RPMI8226 (cell line): Measurements from ENCODE around the gene KBTBD12.

Source experiments
- DNase-seq: peaks from one replicate; pipeline ENCODE4 v3.0.0-alpha.2; 2015

Gene KBTBD12

GRCh38 chr3:127953091-127954035 lies 38.3 kb downstream of the KBTBD12 start:
- no peak for DNase-seq

DNA sequence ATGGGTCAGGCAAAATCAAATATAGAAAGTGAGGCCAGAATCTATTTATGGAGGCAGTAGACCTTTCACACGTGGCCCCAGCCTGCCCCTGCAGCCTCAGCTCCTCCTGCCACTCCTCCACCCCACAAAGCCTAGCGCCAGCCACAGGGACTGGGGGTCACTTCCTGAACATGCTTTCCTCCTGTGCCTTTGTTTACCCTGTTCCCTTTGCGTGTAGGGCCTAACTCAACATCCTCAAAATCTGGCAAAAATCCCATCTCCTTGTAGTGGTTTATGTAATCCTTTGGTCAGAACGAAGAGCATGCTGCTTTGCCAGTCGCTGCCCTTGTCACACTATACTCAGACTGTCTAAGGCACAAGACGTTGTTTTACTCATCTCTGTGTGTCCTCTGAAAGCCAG lies 39.6 kb downstream of the KBTBD12 start:
- no peak for DNase-seq

GRCh38 chr3:127955728-127956127 lies 40.7 kb downstream of the KBTBD12 start:
- DNase-seq = no peak

DNA sequence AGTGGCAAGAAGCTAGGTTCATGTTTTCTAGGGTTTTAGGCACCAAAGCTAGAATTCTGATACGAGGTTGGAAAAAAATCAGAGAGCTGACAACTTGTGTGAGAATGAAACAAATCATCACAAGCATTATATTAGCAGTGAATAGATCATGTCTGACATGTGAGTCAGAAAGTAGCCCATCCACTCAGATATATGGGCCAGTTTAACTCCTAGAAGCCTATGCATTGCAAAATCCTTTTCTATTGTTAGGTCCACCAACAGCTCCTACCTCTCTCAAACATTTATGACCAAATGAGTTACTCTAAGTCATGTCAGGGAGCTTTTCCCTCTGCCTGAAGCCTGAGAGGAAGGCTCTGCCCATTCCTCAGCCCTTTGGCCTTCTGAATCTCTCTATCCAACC lies 44.0 kb downstream of the KBTBD12 start:
- DNase-seq = no peak

DNA sequence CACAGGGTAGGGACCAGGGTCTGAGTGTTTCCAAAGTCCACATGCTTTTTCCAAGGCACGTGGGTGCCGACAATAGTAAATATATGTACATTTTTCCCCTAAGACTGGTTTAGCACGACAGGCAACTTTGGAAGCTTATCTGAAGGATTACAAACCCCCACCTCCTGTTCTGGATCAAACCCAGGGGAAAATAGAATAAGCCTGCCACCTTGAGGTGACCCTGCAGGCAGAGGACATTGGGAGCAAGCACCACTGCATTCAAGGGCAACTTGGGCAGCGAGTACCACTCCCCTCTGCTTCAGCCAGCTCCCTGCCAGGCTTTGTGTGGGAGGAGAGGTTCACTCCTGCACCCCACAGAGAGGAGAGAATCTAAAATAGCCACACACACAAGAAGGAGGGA lies 44.8 kb downstream of the KBTBD12 start:
- no peak for DNase-seq

- DNase-seq = no peak
These were observed 45.5 kb downstream of the KBTBD12 start for GRCh38 chr3:127960421-127960965.

DNA sequence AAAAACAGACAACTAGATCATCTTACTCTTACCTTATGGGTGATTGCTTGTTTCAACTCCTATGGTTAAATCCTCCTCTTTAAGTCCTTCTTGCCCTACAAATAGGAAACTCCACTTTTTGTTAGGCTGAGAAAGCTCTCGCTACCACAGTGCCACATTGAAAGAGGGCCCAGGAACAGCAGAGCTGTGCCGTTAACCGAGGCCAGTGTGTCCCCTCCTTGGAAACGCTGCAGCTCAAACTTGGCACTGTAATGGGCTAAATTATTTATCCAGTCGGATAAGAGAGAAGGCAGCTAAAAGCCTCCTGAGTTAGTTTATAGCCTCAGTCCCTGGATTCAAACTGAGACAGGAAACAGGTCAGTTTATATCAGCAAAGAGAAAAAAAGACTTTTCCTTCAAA lies 46.1 kb downstream of the KBTBD12 start:
- no peak for DNase-seq

- DNase-seq = no peak
These were observed 46.9 kb downstream of the KBTBD12 start for GRCh38 chr3:127961963-127962362.

DNA sequence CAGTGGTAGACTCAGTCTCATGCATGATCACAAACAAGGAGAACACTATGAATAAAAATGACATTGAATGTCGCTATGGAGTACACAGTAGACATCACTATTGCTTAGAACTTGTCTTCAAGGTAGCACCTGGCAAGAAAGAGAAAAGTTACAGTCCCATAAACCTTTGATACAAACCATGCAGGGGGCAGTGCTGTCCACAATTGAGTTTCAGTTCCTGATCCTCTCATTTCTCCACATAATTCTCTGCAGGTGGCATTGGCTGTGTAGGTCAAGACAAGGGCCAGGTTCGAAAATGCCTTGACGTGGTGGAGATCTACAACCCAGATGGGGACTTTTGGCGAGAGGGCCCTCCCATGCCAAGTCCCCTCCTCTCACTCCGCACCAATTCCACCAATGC lies 47.9 kb downstream of the KBTBD12 start:
- DNase-seq = peak; percentile 43

- DNase-seq = peak; percentile 48
These were observed 49.0 kb downstream of the KBTBD12 start for GRCh38 chr3:127964053-127964452.

DNA sequence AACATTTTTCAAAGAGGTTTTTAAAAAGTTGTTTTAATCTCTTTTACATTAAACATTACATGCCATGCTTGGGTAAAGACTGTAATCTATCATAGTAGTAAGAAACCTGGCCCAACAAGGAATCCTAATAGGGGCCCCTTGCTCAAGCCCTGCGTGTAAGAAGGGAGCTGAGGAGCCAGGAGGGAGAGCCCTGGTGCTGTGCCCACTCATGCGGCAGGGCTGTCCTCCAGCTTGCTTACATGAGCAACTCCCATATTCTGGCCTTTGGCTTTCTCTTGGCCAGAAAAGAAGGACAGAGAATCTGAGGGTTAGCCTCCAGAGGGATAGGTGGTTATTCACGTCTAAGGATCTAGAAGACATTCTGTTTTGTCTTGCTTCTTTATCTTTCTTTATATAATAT lies 49.8 kb downstream of the KBTBD12 start:
- DNase-seq = no peak

DNA sequence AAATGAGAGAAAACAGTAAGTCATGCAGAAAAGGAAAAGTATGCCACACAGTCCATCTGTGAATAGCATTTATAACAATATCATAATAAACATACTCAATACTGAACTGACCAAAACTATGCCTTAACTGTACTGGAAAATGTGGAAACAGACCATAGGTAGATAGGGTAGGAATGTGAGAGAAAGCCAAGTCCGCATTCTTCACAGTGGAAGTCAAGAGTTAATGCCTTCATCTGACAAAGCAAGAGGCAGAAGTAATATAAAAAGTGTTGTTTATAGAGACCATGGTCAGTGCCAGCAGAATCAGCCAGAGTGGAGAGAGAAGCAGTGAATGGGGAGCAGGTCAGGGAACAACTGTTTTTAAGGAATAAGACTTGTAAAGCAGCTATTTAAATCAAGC lies 52.3 kb downstream of the KBTBD12 start:
- no peak for DNase-seq

DNA sequence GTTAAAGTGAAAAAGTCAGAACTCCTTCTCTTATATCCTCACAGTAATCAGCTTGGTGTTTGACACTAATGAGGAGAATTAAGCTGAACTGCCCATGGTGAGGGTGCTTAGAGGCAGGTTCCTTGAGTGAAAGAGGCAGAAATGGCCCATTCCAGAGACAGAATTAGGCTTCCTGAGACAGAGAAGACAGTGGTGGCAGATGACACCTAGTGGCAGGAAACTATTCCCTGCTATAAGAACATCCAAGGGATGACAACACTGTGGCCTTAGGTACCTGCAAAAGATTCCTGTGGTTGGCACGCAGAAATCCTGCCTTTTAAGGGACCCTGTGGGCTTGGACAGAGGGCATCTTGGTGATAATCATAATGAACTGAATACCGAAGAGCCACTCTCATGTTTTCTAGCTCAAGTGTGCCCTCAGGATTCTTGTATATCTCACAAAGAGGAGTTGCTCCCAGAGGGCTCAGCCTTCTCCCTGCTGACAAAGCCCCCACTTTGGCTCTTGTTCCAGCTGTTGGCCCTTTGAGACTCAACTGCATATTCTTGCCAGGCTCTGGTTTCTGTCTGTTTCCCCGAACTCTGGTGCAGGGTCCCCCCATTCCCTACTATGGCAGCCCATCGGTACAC lies 56.0 kb downstream of the KBTBD12 start:
- peak; percentile 51 for DNase-seq

GRCh38 chr3:127974226-127974625 lies 59.2 kb downstream of the KBTBD12 start:
- no peak for DNase-seq

GRCh38 chr3:127975153-127976029 lies 60.4 kb downstream of the KBTBD12 start:
- no peak for DNase-seq

DNA sequence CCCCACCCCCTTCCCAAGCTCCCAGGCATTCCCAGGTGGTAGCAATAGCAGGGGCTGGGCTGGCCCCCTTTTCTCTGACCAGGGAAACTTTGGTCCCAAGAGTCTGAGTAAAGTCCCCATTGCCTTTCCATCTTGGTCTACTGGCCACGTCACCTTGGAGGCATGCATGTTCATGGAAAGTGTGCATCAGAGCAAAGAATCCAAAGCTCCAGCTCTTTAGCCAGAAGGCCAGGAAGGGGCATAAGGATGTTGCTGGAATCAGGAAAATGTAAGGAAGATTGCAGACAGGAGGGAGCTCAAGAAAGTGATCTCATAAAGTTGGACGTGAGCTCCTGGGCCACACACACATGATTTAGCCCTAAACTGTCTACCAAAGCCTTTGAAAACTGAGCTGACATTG lies 63.6 kb downstream of the KBTBD12 start:
- DNase-seq = no peak

DNA sequence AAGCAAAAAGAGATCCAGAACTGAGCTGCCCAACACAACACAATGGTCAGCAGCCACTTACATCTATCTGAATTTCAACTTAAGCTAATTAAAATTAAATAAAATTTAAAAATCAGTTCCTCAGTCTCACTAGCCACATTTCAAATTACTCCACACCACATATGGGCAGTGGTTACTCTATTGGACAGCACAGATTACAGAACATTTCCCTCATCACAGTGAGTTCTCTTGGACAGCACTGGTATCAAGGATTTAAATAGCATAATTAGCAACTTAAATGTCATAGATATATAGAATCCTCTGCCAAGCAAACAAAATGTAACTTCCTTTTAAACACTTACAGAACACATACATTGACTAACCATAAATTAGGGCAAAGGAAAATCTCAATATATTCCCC lies 64.4 kb downstream of the KBTBD12 start:
- no peak for DNase-seq

DNA sequence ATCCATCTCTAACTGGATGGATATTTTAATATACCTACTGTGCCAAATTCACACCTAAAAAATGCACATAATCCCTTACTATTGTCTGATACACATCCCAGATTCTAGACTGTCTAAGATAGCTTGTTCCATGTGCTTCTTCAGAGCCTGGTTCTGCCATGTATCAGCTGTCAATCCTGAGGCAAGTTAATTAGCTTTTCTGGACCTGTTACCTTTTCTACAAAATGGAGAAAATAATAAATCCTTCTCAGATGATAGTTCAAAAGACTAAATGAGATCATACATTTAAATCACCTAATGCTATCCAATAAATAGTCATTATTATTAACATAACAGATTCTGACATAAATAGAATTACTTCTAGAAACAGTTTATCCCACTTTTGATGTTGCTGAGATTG lies 66.1 kb downstream of the KBTBD12 start:
- no peak for DNase-seq

GRCh38 chr3:127982155-127982554 lies 67.1 kb downstream of the KBTBD12 start:
- DNase-seq = no peak

GRCh38 chr3:127984241-127984975 lies 69.4 kb downstream of the KBTBD12 start:
- no peak for DNase-seq

- DNase-seq = no peak
These were observed 70.2 kb downstream of the KBTBD12 start for GRCh38 chr3:127985216-127985615.

GRCh38 chr3:127985655-127986225 lies 70.7 kb downstream of the KBTBD12 start:
- no peak for DNase-seq
